OCI-LY7 (cell line): ENCODE measurements around the gene LUC7L2.

ENCODE experiments used
- CTCF ChIP-seq: fragments of 200-600 bp; sonication (generic); conservative IDR thresholded peaks from 2 replicates; pipeline ENCODE4 v1.5.1; 2014; ENCODE audit warnings: mild to moderate bottlenecking, antibody characterized with exemption, low read length, moderate library complexity, mixed read lengths
- EZH2phosphoT487 ChIP-seq: fragments of 200-600 bp; sonication (generic); IDR thresholded peaks from 2 replicates; pipeline ENCODE4 v1.6.1; 2018; ENCODE audit warnings: low read depth, borderline replicate concordance, mild to moderate bottlenecking, mixed run types, antibody characterized with exemption, low read length, moderate library complexity, mixed read lengths

GRCh38 chr7:139456511-139456910, 96.8 kb downstream of the LUC7L2 start:
- TF ChIP-seq CTCF (no peak), EZH2phosphoT487 (no peak)
